Activated T-cell treated with anti-CD3 and anti-CD28 coated beads for 48 hours (primary cell): ENCODE results near the gene APP.
"Not testable (repeated sequence)": the region's sequence is repeated elsewhere in the genome, so short reads cannot be mapped to it uniquely, and the experiment has no call there.

Experiments used
- DNase-seq: peaks from one replicate; pipeline ENCODE4 v3.0.0-alpha.2; 2020; ENCODE audit warnings: low read depth

Gene APP

DNA sequence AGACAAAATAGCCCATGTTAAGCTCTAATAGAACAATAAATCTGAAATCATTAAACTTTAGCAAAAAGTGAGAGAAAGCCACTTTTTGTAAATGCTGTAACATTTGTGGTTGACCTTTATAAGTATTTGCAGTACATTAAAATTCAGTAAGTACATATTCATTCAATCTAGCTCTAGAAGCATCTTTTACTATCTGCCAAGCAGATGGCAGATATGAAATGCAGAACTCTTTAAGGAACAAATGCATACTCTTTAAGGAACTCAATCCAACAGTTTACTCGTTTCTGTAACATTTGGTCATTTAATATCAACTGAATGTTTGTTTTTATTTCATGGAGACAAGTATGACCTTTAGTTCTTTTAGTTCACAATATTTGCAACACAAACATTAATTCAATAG, 150.1 kb downstream of the APP start:
- no peak for DNase-seq

DNA sequence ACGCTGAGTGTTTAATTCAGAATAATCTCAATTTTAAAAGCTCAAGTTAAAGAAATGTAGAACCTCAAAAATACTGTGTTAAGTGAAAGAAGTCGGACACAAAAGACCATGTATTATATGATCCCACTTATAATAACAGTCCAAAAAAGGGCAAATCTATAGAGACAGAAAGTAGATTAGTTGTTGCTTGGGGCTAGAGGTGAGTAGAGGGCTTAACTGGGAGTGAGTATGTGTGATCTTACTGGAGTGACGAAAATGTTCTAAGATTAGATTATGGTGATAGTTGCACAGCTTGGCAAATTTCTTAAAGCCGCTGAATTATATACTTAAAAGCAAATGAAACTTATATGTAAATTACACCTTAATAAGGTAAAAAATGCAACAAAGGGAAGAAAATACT, 150.5 kb downstream of the APP start:
- no peak for DNase-seq

DNA sequence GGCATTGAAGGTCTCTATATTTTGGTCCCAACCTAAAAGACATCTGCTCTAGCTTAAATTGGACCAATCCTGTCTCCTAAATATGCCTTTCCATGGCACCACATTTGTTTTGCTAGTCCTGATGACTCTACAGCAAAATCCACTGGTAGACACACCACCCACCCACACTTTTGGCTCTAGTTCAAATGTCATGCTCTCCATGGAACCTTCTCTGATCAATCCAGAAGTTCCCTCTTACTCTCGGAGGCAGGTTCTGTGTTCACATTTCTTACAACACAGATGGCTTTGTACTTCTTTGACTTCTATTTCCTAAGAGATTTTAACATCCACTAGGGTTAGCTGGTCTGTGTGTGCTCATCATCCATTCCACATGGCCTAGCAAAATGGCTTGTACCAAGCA, 151.3 kb downstream of the APP start:
- no peak for DNase-seq

DNA sequence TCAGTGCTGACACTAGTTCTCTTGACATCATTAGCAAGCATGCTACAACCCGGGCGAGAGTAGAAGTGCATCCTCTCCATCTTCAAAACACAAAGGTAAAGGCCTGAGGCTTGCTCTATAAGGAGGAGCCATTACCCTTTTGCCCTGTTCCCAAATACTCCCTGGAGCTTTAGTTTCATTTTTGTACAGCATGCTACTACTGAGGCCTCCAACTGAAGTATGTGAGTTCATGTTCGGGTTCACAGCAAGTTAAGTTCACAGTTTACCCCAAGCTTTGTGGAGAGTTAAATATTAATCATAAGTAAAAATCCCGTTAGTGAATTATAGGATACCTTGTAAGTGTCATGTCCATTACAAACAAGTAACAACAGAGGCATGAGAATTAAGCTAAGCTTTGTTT, 156.6 kb downstream of the APP start:
- DNase-seq, result no peak

DNA sequence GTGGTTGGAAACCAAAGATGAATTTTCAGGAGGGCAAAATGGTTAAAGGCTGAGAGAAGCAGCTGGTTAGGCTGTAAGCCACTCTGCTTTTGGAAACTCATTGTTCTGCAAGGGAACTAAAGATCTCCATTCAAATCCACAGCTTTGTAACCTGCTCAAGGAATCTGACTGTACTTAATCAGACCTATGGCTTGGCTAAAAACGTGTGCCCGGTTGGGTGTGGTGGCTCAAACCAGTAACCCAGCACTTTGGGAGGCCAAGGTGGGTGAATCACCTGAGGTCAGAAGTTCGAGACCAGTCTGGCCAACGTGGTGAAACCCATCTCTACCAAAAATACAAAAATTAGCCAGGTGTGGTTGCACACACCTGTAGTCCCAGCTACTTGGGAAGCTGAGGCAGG, 158.1 kb downstream of the APP start:
- DNase-seq, result not testable (repeated sequence)

DNA sequence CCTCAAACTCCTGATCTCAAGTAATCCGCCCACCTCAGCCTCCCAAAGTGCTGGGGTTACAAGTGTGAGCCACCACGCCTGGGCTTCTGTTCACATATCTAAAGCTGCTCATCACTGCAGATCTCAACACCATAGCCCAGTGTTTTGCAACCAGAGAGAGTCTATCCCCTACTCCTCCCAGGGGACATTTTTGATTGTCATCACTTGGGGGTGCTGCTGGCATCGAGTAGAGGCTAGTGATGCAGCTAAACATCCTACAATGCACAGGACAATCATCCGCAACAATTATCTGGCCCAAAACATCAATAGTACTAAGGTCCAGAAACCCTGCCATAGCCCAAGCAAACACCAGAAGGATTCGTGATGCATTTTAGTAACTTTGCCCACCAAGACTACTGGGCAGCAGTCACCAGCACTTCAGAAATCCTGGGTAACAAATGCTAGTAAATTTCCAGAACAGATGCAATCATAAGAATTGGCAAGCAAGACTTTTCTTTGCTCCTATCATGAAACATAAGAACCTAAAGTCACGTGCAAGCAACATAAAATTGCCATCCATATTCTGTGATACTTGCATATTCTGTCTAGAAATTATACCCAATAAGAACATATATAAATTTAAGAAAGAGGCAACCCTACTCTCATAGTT, 159.2 kb downstream of the APP start:
- DNase-seq, result no peak

DNA sequence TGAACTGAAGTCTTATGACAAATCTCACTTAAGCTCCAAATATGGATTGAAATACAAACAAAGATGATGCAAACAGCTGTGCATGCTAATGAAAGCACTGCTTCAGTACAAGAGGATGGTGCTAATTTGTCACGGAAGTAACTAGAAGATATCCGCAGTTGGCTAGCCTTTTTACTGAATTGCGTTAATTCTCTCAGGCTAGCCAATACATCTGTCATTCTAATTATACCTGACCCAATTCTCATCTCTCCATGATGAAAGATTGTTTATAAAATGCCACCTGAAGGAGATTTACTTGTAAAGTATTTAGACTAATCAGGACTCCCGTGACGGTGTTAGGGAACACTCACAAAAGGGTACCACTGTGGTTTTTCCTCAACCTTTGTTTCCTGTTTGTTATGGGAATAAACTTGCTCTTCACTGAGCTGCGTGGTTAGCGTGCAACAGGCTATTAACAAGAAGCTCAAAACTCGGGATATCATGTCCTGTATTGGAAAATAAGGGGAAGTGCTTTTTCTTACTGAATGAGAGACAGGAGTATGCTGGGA, 162.5 kb downstream of the APP start:
- no peak for DNase-seq

DNA sequence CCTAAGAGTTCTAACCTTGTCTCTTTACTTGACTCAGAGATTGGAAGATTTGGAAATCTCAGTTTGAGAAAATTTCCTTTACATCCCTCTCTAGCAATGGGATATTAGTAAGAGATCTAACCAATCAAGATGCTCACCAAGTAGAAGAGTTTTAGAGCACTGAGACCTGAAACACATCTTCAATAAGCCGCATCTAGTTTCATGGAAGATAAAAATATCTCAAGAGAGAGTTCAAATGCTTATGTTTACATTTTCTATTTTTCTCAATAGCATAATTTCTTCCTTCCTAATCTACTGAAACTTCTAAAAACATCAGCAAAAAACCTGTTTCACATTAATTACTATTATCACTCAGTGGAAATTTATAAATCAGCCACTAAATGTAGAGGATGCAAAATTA, 165.1 kb downstream of the APP start:
- no peak for DNase-seq

DNA sequence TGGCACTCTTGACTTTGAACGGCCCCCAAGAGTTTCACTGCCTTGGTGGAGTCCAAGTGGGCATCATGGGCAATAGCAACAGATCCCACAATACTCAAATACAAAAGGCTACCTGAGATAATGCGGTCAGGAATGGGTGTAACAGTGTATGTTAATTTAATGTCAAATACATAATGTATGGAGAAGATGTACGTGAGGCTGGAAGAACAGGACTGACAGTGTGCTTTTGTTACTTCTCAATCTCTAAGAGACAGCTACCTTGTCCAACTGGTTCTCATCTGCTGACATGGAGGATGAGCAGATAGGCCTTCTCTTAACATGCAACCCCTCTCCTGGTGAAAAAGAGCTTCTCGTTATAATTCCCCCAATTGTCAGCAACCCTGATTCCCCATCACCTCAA, 167.2 kb downstream of the APP start:
- no peak for DNase-seq

DNA sequence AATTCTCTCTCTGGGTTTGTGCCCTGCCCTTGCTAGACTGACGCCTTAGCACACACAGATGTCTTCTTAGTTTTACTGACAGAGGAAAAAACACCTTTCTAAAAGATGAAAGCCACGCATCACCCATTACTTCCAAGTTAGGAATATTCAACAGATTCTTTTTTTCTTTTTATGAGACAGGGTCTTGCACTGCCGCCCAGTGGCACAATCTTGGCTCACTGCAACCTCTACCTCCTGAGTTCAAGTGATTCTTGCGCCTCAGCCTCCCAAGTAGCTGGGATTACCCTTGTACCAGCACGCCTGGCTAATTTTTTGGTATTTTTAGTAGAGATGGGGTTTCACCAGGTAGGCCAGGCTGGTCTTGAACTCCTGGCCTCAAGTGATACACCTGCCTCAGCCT, 169.2 kb downstream of the APP start:
- no peak for DNase-seq

DNA sequence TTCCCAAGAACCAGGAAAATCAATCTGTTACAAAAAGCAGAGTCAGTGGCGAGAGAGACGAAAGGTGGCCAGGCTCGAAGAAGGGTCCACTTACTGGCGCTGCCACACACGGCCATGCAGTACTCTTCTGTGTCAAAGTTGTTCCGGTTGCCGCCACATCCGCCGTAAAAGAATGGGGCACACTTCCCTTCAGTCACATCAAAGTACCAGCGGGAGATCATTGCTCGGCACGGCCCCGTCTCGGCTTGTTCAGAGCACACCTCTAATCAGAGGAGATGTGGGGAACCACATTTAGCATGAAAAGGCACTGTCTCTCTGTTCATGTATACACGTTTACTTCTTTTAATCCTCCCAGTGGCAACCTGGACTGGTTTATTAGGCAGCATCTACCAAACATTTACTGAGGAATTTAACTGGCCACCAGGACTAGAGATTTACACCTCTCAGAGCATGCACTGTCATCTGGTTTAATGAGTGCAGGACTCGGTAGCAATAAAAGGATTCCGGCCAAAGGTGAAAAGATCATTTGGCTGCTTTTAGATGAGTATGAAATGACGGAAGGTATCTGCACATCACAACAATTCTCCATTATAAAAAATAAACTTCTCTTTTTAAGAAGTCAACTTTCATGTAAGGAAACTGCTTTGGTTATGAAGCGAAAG, 170.5 kb downstream of the APP start:
- no peak for DNase-seq

DNA sequence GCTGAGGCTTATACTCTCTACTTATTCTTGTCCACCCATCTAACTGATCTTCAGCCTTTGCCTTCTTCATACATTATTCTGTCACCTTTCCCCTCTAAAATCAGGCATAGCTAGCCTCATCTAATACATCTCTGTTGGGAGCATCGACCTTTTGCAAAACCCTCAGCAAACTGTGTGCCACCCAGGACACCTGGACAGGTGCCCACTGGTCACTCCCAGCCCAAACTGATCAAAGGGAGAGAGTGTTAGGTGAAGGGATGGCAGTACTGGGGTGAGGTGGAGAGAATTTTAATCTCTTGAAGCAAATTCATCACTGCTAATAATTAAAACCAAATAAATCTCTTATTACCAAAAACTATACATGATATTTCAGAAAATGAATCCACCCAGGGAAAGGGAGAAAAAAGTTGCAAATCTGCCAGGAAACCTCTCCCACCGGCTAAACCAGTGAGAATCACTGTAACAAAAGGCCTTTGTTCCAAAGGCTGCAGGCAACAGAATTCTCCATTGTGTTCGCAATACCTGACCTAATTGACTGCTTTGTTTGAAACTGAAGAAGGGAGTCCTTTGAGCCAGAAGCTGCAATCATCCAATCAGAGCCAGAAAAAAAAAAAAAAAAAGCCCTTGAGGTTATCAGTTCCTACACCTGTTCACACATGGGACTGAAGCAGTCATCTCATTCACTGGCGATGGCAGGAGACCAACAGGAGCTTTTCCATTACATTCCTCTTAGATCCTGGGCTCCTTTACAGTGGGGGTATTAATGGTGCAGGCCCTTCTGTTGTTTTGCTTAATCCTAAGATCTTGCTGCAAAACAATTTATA, 172.6 kb downstream of the APP start:
- no peak for DNase-seq

DNA sequence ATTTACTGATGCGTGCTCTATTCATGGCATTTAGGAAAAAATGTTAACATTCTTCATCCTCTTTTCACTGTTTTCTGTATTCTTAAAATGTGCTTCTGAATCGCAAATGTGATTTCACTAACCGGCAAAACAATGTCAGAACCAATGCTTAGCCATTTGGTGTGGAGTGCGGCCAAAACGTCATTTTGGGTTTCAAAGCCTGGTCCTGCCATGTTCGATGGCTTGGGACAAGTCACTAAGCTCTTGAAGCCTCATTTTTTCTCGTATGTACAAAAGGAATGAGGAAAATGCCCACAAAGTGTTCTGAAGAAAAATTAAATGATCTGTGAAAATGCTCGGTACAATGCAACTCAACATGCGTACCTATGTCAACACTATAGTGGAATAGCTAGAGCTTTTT, 175.3 kb downstream of the APP start:
- DNase-seq, result no peak

DNA sequence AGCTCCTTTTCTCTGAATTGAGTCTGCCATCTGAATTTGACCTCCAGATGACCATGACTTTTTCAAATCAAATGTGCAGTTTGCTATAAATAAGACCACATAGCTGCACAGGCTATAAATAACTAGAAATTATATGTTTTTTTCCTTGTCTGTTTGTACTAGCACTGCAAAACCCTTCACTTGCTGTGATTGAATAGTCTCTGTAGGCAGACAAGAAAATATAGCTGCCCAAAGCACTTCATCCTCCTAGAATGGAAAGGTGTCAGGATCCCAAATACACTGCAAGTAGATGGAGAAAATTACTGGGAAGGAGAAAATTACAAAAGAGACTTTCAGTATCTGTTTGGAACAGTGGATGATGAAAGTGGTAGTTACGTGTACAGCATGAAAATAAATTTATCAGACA, 175.8 kb downstream of the APP start:
- no peak for DNase-seq

DNA sequence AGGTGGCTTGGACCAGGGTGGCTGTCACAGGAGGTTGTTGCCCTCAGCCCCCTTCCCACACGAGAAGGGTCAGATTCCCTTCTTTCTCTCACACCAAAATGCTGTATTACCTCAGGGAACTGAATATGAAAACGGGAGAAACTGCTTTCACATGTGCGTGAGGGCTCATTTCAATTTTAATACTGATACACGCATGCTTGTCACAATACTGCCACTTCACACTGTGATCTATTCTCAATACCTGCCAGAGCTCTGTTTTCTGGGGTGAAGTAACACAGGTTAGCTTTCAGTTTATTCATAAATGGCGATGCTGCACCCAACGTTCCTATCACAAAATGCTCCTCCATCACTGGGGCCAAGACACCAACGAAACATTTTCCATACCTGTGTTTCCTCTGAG, 181.8 kb downstream of the APP start:
- DNase-seq, result no peak

DNA sequence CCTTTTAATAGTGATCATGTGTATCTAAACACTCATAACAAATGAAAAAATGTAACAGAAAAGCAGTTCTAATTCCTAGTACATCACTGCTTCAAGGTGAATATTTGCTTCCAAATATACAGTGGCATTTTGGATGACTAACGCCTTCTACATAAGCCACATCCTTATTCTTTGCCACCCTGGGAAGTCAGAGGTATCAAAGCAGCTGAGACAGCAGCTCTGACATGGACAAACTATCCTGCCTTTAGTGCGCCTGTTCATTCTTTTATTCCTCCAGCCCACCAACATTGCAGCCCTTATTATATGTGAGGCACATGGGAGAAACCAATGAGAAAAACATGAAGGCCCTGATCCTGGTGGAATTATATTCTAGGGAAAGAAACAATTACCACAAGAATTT, 183.0 kb downstream of the APP start:
- DNase-seq, result no peak

DNA sequence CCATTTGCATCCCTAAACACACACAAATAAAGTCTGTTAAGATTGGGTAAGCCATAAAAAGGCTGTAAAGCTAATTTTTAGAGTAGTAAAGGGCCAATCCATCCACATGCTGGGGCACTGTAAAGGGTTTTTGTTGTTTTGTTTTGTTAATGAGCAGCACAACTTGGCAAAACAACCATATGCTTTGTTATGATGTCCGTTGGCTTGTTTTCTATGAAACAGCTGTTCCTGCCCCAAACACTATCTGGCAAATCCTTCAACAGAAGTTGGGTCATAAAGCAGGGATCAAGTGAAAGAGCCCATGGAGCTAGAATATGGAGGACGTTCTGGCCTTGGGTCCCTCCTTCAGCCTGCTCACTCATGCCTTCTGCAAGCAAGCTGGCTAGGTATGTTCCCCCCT, 183.6 kb downstream of the APP start:
- no peak for DNase-seq

DNA sequence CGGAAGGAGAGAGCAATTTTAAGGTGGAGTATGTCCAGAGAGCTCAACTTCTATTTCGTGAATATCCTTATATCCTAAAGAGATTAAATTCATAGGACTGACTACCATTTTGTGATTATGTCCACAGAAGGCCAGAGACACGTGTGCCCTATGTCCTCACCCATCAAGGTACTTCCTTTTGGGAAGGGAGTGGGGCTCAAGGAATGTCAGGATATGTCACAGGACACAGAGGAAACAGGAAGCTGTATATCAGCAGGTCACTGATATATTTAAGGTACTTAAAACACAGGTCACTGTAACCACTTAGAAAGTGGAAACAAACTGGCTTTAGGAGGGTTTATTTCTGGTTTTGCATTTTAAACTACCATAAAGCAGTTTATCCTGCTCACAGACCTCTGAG, 184.6 kb downstream of the APP start:
- no peak for DNase-seq

DNA sequence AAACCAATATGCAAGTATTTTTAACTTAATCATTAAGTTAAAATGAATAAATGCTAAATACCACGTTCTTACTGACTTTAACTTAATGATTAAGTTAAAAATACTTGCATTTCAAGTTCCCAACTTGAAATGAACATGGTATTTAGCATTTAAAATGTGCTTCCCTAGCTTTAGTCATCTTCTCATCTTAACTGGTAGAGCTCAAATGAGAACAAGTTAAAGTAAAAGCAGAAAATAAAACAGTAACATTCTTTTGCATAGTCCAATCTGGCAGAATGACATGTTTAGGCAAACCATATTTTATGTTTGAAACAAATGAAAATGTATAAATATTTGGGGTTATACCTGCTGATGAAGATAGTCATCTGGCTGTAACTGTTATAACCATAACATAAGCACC, 186.0 kb downstream of the APP start:
- DNase-seq, result no peak

DNA sequence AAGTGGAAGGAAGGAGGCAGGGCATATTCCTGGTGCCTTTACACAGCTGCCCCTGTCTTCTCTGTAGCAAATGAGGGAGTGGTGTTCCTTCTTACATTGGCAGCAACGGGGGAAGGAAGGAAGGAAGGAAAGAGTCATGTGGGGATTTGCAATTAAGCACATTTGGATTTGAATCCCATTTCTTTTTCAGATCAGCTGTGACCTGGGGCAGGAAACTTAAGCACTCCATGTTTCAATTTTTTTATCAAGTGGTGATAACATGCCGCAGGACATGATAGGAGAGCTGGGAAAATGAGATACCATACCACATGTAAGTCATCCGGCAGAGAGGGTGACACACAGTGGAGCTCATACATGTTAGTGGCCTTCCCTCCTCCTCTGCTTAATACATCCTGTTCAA, 186.8 kb downstream of the APP start:
- no peak for DNase-seq

DNA sequence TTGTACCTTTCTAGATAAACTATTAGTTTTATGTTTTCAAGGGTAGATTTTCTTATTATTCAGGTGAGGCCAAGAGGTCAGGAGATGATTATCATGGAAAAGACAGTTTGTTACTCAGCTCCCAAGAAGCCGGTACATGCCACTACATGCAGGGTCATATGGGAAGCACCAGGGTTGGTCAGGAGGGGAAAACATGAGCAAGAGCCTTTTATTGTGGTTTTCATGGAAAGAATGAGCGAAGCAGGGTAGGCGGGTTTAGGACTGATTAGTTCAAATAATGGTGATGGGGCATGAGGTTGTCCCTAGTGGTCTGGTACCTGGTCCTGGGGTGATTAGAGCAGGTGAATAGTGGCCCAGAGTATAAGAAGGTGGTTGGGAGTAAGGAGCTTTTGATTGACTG, 189.9 kb downstream of the APP start:
- DNase-seq, result no peak

DNA sequence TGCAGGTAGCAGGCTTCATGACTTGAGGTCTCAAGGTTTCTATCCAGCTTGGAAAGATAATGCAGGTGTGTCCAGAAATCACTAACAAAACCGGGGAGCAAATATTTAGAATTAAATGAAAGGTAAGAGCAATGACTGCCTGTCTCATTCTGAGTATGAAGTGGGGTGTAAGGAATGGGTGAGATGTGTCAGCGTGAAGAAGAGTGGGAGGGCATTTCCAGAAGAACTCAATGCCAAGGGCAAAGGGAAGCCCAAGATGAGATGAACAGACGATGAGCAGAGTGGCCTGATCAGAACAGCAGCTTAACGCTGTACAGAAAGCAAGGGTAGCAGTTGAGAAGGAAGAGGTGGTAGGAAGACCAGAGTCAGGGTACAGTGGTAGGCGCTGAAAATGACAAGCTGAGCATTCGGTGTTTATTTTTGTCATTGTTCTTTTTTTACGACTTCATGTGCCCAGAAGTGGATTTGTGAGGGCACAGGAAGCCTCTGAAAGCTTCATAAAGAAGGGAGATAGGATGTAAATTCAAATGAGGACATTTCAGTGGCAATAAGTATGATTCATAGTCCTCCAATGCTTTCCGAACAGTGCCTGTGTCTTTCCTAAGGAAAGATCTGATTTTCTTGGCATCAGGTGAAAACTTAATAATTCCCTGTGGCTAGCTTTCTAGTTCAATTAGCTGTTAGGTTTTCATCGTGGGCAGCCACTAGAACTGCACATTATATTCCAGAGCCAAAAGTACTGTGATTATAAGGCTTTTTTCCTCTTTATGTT, 190.5 kb downstream of the APP start:
- DNase-seq, result no peak
